Skeletal muscle satellite cell (primary cell): ENCODE measurements around the gene S100A1.

ENCODE experiments used
- H3K27me3 ChIP-seq: 2 replicates; pipeline ENCODE4 v1.7.0; 2013; ENCODE audit warnings: low read length; ENCODE audit not compliant: control insufficient read depth, insufficient read depth
- H3K36me3 ChIP-seq: 2 replicates; pipeline ENCODE4 v1.7.0; 2013; ENCODE audit warnings: mild to moderate bottlenecking, control low read depth, low read length; ENCODE audit not compliant: insufficient read depth
- H3K4me1 ChIP-seq: 2 replicates; pipeline ENCODE4 v1.7.0; 2013; ENCODE audit warnings: low read length; ENCODE audit not compliant: control insufficient read depth, insufficient read depth
- H3K4me2 ChIP-seq: 2 replicates; pipeline ENCODE4 v1.7.0; 2013; ENCODE audit warnings: mild to moderate bottlenecking, low read length
- H3K4me3 ChIP-seq: 2 replicates; pipeline ENCODE4 v1.7.0; 2013; ENCODE audit warnings: low read length
- H3K9ac ChIP-seq: 2 replicates; pipeline ENCODE4 v1.7.0; 2013; ENCODE audit warnings: mild to moderate bottlenecking, low read depth, low read length, moderate library complexity
- H3K9me3 ChIP-seq: replicated peaks from 2 replicates; pipeline ENCODE4 v1.7.0; 2013; ENCODE audit warnings: mild to moderate bottlenecking, control low read depth, low read length

The S100A1 gene

DNA sequence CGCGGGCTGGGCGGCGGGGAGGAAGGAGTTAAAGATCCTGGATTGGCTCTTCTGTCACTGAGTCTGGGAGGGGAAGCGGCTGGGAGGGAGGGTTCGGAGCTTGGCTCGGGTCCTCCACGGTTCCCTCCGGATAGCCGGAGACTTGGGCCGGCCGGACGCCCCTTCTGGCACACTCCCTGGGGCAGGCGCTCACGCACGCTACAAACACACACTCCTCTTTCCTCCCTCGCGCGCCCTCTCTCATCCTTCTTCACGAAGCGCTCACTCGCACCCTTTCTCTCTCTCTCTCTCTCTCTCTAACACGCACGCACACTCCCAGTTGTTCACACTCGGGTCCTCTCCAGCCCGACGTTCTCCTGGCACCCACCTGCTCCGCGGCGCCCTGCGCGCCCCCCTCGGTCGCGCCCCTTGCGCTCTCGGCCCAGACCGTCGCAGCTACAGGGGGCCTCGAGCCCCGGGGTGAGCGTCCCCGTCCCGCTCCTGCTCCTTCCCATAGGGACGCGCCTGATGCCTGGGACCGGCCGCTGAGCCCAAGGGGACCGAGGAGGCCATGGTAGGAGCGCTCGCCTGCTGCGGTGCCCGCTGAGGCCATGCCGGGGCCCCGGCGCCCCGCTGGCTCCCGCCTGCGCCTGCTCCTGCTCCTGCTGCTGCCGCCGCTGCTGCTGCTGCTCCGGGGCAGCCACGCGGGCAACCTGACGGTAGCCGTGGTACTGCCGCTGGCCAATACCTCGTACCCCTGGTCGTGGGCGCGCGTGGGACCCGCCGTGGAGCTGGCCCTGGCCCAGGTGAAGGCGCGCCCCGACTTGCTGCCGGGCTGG, 50.5 kb downstream of the S100A1 start, which contains the start of gene NPR1:
NPR1 (plus strand) TSS at position 170 of the 818 bp plus-strand sequence; CDS start at position 591, 421 bp downstream.
- H3K4me2 ChIP-seq, result peak within 1 kb of the TSS; percentile 87
- H3K27me3 ChIP-seq, result peaks cover 50% of the 10 kb centered on the region
- H3K9me3 ChIP-seq, result no peaks in the 10 kb centered on the region
- H3K4me3 ChIP-seq, result peak within 1 kb of the TSS; percentile 60
- H3K9ac ChIP-seq, result no peak within 1 kb of the TSS
- H3K36me3 ChIP-seq, result no peaks in the 10 kb centered on the region
- peaks cover 20% of the 10 kb centered on the region for H3K4me1 ChIP-seq

DNA sequence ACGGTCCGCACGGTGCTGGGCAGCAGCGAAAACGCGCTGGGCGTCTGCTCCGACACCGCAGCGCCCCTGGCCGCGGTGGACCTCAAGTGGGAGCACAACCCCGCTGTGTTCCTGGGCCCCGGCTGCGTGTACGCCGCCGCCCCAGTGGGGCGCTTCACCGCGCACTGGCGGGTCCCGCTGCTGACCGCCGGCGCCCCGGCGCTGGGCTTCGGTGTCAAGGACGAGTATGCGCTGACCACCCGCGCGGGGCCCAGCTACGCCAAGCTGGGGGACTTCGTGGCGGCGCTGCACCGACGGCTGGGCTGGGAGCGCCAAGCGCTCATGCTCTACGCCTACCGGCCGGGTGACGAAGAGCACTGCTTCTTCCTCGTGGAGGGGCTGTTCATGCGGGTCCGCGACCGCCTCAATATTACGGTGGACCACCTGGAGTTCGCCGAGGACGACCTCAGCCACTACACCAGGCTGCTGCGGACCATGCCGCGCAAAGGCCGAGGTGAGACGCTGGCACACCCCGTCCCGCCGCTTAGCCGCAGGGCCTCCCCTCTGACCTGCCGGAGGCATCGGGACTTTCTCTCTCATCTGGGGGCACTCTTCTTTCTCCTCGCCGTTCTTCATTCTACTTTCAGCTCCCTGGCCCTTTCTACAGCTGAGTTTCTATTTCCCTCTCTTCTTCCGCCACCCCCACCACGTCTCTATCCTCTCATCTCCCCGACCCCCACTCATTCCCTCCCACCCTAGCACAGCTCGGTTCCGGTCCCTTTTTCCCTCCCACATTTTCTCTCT, 51.3 kb downstream of the S100A1 start:
- Histone ChIP-seq H3K9me3 (no peaks in the 10 kb centered on the region), H3K4me1 (peaks cover 20% of the 10 kb centered on the region), H3K27me3 (peaks cover 50% of the 10 kb centered on the region), H3K4me3 (peak overlapping the region; percentile 60), H3K9ac (no peak overlapping the region), H3K4me2 (peak overlapping the region; percentile 87), H3K36me3 (no peaks in the 10 kb centered on the region)

DNA sequence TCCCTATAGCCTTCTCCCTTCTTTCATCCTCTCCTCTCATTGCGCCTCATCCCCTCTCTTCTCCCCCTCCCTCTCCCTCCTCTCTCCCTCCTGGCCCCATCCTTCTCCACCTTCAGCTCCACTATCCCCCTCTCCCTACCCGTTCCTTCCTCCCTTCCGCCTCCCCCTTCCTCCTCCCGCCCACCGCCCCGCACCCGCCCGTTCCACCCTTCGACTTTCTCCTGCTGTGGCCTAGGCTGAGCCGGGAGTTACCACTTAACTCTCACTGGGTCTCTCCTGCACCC, 51.8 kb downstream of the S100A1 start:
- no peaks in the 10 kb centered on the region for H3K36me3 ChIP-seq
- no peaks in the 10 kb centered on the region for H3K9me3 ChIP-seq
- peaks cover 50% of the 10 kb centered on the region for H3K27me3 ChIP-seq
- no peak overlapping the region for H3K9ac ChIP-seq
- no peak overlapping the region for H3K4me2 ChIP-seq
- peaks cover 20% of the 10 kb centered on the region for H3K4me1 ChIP-seq
- H3K4me3 ChIP-seq, result no peak overlapping the region
